GM21825 (cell line): ENCODE measurements around the gene CAPNS2.

Source experiments
- ATAC-seq: cut with Tn5 transposase; IDR thresholded peaks from one replicate; pipeline ENCODE4 v1.9.1; 2021; ENCODE audit warnings: mild to moderate bottlenecking, moderate library complexity; ENCODE audit not compliant: unreplicated experiment

CAPNS2 gene

GRCh38 chr16:55566432-55567175 lies at the start of gene CAPNS2:
CAPNS2 (plus strand) TSS chr16:55566684; CDS start chr16:55566757, 73 bp downstream.
- no peak for ATAC-seq

GRCh38 chr16:55521792-55522191 lies 44.7 kb upstream of the CAPNS2 start:
- ATAC-seq: no peak

- ATAC-seq: no peak
Observed at GRCh38 chr16:55526441-55526840, 40.0 kb upstream of the CAPNS2 start.

GRCh38 chr16:55527885-55528284 lies 38.6 kb upstream of the CAPNS2 start:
- no peak for ATAC-seq

- ATAC-seq: no peak
Observed at GRCh38 chr16:55529018-55529417, 37.5 kb upstream of the CAPNS2 start.

DNA sequence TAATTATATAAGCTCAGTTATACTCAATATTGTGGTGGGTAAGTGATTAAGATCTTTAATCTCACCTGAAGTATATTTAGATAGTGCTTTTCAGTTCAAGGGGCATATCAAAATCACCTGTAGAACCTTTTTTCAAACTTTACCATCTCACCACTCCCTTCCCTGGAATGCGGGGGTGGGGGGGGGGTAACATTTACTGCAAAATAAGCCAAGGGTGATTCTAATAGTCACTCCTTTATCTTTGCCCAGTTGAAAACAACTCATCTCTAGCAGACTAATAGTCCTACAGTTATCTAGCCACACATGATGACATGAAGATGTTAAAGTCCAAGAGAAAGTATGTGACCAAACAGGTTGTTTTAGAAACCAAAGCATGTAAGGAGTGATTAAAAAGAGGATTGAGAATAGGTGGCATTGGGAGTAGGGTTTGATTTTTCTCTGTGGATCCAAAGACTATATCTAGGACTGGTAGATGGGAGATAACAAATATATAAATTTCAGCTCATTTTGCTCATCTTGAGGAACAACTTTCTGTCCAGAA lies 36.1 kb upstream of the CAPNS2 start:
- no peak for ATAC-seq

GRCh38 chr16:55532227-55532626 lies 34.3 kb upstream of the CAPNS2 start:
- no peak for ATAC-seq

GRCh38 chr16:55534756-55535155 lies 31.7 kb upstream of the CAPNS2 start:
- no peak for ATAC-seq

DNA sequence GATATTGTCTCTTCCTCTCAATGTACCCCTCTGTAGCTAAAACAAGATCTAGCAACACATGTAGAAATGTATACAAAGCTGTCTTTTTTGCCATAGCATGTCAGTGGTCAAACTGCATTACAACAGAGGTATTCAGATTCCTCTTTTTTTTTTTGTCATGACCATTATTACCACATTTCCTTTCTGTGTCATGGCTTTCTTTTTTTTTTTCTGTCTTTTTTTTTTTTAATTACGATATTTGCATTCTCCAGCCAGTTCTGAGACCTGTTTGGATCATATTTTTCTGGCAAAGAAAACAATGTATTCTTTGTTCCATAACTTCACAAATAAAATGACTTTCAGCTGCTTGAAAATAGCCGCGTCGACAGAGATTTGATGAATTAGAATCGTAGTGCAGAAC lies 27.4 kb upstream of the CAPNS2 start:
- ATAC-seq: no peak

GRCh38 chr16:55539488-55539887 lies 27.0 kb upstream of the CAPNS2 start:
- ATAC-seq: no peak

GRCh38 chr16:55540221-55540620 lies 26.3 kb upstream of the CAPNS2 start:
- ATAC-seq: no peak

GRCh38 chr16:55542459-55543082 lies 23.9 kb upstream of the CAPNS2 start:
- ATAC-seq: no peak

GRCh38 chr16:55543472-55543871 lies 23.0 kb upstream of the CAPNS2 start:
- no peak for ATAC-seq

GRCh38 chr16:55552621-55553020 lies 13.9 kb upstream of the CAPNS2 start:
- no peak for ATAC-seq

DNA sequence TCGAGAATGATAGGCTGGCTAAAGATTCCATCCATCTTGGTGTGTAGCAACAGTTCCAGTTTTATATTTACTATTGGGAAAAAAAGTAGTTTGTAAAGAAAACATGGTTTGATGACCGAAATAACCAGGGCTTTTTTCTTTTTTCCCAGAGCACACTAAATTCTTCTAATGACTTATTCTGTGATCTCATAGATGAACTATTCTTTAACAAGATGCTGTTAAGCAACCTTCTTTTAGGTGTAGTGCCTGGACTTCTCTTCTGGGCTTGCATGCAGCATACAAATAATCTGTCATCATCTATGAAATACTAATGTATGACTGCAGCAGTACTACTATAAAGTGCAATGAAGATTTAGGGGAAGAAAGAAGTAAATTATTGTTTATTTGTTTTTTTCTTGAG lies 11.0 kb upstream of the CAPNS2 start:
- no peak for ATAC-seq

DNA sequence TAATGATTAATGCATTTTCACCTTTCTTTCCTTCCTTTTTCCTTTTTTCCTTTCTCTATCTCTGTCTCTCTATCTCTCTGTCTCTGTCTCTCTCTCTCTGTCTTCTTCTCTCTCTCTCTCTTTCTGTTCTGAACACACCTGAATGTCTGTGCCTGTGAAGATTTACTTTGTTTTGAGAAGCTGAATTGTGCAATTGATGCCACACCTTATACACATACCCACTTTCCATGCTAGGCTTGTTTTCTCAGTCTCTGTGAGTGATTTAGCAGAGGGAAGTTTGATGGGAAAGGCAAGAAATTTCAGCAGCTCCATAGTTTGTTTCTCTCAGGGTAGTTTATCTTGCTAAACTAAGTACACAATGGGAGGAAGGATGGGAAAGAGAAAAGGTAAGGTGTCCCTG lies 9.3 kb upstream of the CAPNS2 start:
- no peak for ATAC-seq

DNA sequence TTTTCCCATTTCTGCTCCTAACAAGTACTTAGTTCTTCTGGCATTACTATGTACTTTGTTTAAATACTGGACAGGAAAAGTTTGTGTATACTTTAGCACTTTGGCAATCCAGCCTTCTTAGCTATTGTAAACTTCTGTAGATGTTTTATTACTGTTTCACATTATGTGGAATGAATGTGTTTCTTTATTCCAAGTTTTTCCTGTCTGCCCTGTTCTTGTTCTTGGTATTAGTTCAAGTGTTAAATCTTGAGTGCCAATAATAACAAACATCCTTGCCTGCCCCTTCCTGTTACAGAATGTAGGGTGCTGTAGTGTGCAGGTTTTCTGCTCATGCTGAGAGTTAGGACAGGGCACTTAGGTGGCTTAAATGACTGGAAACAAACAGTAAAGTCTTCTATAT lies 7.3 kb upstream of the CAPNS2 start:
- no peak for ATAC-seq

DNA sequence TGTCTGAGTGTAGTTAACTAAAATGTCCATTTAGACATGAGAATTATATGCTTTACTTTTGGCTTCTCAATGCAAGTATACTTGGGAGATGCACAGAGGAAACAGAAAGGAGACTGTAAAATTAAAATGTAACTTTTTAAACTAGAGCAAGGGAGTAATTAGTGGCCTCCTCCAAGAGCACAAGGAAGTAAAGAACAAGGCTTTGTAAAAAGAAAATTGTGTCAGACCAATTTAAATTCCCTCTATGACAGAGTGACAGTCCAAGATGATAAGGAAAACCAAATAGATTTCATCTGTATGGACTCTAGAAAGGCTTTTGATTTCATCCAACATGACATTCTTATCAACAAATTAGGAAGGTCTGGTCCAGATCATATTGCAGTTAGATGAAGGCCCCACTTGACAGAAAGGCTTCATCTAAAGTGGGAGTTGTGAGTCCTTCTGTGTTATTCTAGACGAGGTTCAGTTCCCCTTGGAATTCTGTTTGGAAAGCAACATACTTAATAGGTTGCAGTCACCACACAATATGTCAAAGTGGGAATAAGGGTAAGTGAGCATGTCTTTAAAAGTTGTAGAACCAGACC lies 6.5 kb upstream of the CAPNS2 start:
- no peak for ATAC-seq

GRCh38 chr16:55561319-55561848 lies 5.1 kb upstream of the CAPNS2 start:
- ATAC-seq: no peak

DNA sequence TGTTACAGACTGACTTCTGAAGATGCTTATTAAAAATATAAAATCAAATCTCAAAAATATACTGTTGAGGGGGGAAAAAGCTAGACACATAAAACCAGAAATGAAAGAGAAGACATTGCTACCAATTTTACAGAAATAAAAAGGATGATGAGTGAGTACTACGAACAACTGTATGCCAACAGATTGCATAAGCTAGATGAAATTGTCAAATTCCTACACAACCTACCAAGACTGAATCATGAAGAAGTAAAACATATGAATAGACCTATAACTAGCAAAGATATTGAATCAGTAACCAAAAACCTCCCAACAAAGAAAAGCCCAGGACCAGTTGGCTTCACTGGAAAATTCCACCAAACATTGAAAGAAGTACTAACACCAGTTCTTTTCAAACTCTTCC lies 3.5 kb upstream of the CAPNS2 start:
- no peak for ATAC-seq

- ATAC-seq: no peak
Observed at GRCh38 chr16:55563797-55564196, 2.7 kb upstream of the CAPNS2 start.

DNA sequence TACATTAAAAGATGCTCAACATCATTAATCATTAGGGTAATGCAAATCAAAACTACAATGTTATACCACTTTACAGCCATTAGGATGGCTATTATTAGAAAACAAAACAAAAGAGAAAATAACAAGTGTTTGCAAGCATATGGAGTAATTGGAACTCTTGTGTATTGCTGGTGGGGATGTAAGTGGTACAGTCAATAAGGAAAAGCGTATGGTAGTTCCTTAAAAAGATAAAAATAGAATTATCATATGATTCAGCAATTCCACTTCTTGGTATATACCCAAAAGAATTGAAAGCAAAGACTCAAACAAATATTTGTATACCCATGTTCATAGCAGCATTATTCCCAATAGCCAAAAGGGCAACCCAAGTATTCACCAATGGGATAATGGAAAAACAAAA lies 1.4 kb upstream of the CAPNS2 start:
- no peak for ATAC-seq
